HG02943 (cell line): ENCODE results near the gene ABCB8.

ENCODE experiments used
- ATAC-seq: cut with Tn5 transposase; IDR thresholded peaks from one replicate; pipeline ENCODE4 v1.9.1; 2021; ENCODE audit warnings: mild to moderate bottlenecking, low read depth, moderate library complexity; ENCODE audit not compliant: unreplicated experiment

ABCB8 gene

DNA sequence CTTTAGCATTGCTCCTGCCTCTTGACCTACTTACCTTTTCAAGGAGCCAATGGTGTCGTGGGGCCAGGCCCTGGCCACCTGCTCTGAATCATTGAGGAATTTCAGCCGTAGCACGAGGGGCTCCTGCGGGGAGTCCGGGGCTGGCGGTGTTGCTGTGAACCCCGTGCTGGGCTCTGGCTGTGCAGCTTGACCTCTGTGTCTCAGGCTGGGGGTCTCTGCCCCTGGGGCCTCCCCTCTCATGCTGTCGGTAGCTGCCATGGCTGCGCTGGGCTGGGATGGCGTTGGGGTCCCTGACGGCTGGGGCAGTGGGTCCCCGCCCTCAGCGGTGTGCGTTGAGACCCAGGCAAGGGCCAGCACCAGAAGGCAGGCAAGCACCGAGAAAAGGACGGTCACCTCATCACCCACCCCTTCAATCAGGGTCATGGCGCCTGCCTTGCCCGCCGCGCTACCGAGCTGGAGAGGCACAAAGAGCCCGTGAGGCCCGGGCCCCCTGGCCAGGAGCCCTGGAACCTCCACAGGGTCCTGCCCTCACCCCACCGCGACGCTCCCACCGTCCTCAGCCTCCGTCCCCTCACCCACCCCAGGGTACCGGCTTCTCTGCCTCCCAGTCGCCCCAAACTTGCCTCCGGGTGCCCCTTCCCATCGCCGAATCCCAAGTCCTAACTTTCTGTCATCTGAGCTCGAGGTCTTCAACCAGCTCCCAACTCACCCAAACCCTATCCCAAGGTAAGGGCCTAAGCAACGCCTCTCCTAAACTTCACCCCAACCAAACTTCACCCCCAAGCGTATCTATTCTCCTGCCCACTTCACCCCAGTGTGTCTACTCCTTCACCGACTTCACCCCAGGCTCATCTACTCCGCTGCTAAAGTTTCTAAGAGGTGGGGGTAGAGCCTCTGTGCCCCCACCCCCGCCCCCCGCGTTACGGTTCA, 54.2 kb downstream of the ABCB8 start:
- no peak for ATAC-seq

DNA sequence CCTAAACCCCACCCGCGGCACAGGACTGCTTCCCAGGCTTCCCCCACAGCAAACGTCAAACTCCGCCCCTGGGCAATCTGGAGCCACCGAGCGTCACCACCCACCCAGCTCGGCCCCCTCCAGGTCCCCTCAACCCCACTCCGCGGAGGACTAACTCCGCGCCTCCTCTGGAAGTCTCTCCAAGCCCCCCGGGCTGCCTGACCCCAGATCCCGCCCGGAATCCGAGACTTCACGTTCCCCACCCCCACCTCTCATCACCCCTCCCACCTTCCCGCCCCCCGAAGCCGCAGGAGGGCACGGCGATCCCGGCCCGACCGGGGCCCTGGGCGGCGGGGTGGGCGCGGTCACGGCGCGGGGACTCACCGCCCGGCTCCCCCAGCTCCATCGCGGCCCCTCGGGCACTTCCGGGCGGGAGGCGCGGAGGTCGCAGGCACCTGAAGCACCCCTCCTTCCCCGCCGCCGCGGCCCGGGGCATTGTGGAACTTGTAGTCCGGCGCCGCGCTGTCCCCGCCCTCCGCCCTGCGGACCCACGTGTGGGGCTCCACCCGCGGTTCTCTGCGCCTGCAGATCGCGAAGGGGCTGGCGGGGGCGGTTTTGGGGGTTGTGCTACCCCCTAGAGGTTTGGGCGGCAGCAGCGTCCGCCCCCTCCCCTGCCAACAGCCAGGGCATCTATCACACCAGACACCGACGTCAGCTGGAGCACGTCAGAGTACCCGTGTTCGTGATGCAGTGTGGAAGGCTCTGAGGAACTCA, 55.0 kb downstream of the ABCB8 start, which contains the start of gene TMUB1:
Gene TMUB1, minus strand, starts transcription at position 423 of the 753 bp plus-strand sequence. CDS start 930 bp downstream, outside the sequence.
- peak; percentile 44 for ATAC-seq

DNA sequence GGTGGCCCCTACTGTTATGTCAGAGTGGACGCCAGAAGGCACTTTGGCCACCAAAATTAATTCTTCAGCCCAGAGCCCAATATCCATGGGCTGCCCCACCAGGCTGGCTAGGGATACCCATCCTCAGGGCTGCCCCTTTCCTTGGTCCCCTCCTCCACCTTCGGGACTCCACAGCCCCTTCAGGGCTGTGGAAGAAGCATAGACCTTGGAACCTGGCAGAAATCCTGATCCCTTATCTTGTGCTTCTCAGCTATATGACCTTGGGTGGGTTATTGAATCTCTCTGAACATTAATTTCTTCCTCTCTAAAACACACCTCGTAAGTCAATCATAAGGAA, 55.5 kb downstream of the ABCB8 start:
- no peak for ATAC-seq

DNA sequence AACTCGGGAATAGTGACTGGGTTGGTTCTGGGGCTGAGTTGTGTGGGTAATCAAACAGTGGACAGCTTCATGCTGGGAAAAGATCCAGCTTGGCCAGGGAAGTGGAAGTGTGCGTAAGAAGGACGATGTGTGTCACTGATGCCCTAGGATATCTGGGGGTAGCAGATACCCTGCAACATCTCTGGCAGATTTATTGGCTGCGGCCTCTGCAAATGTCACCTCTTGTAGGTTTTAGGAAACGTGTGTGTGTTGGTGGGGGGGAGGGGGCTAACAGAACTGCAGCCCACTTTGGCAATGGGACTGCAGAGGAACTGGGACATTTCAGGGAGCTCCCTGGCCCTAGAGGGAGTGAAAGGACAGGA, 57.1 kb downstream of the ABCB8 start:
- ATAC-seq = no peak

DNA sequence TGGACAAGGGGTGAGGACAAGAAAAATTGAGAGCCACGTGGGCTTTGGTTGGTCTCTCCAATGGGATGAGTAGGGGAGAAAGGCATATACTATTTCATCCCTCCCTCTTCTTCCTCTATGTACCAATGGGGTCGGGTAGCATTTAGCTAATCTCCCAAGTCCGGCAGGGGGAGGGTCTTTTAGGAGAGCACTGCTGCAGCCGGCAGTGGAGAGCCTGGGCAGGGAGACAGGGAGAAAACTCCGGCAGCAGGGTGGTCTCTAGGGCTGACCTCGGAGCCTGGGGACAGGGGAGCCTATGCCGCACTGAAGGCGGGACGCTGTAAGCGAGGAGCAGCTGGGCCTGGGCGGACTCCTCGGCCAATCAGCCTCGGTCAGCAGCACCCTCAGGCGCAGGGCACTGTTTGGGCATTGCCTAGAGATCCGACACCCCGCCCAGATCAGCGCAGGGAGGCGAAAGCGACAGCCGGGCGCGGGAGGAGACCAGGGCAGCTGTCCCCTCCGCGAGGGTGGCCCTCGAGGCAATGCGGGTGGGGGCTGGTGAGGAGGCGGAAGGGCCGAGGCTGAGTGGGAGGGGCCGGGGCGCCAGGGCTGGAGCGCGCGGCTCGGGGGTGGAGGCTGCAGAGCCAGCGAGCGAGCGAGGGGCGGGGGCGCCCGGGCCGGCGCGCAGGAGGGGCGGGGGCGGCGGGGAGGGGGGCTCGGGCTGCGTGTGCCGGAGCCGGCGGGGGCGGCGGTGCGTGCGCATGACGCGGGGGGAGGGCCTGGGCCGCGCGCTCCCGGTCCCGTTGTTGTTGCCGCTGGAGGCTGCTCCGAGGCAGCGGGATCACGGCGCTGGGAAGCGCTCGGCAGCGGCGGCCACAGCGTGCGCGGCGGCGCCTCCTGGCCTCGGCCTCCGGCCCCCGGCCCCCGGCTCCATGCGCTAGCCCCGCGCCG, 57.7 kb downstream of the ABCB8 start, which contains the start of gene AGAP3:
Gene AGAP3, plus strand, starts transcription at position 785 of the 930 bp plus-strand sequence. CDS start 267 bp downstream, outside the sequence.
- no peak for ATAC-seq

DNA sequence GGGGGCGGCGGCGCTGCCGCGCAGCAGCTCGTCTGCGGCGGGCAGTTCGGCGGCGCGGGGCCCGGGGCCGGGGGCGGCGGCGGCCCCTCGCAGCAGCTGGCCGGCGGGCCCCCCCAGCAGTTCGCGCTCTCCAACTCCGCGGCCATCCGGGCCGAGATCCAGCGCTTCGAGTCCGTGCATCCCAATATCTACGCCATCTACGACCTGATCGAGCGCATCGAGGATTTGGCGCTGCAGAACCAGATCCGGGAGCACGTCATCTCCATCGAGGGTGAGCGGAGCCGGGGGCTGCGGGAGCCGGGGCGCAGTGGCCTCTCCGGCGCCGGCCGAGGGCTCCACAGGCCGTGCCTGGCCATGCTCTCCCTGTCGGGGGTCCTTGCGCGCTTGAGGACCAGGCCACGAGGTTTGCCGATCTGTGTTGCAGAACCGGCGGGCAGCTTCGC, 58.6 kb downstream of the ABCB8 start:
- no peak for ATAC-seq

DNA sequence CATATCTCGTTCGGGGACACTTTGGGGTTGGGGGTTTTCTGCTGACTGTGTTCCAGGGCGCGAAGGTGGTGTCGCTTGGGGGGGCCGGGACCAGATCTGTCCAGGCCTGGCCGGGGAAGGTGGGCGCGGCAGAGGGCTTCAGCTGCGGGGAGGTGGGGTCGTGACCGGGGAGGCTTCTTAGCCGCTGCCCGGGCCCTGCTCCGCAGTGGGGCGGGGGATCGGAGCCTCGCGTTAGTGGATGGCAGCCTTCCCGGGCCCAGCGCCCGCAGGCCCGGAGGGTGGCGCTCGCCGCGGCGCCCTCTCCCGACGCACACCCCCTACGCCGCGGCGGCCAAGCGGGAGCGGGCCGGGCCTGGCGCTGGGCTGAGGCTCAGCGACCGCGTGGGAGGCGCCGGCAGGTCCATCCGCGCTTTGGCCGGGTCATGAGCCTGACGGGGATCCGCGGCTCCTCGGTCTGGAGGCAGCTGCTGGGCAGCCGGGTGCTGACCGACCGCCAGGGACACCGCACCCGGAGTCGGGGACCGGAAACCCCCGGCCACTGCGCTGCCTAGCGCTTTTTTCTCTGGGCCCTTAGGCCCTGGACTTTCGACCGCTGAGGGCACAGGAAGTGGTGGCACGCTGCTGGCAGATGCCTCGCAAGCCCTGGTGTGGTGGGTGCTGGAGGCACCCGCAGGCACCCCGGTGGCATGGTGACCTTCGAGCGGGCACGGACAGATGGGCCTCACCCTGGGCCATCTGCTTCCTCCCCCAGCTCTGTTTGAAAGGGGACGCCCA, 59.2 kb downstream of the ABCB8 start:
- ATAC-seq = peak; percentile 39

DNA sequence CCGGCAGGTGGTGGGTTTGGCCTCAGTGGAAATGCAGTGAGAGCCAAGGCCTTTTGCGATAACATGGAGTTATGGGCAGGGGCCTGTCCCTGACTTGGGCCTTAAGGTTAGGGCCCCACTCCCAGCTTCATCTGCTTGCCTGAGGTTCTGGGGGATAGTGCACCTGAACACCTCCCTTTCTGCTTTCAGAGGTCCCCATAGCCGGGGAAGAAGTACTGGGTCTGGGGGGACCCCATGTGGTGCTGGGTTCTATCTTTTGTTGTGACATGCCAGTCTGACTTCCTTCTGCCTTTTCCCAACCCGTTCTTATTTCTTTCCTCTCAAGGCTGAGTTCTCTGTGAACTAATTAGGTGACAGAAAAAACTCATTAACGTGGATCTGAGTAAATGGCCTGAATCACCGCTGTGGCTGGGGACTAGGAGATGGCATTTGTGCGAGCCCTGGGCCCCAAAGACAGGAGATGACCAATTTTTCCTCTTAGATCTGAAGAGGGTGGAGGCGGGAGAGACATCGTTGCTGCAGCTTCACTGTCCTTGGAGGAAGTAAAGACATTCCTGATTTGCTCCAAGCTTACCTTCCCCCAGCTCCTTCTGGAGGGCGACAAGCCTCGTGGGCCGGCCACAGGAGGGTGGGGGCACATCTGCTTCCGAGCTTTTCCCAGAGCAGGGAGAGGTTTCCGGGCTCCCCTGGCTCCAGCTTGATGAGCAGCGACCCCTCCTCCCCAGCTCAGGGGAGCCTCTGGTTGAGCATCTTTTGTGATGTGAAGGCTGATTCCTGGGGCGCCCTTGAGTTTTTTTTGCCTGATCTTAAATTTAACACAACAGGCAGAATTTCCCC, 60.0 kb downstream of the ABCB8 start:
- no peak for ATAC-seq

DNA sequence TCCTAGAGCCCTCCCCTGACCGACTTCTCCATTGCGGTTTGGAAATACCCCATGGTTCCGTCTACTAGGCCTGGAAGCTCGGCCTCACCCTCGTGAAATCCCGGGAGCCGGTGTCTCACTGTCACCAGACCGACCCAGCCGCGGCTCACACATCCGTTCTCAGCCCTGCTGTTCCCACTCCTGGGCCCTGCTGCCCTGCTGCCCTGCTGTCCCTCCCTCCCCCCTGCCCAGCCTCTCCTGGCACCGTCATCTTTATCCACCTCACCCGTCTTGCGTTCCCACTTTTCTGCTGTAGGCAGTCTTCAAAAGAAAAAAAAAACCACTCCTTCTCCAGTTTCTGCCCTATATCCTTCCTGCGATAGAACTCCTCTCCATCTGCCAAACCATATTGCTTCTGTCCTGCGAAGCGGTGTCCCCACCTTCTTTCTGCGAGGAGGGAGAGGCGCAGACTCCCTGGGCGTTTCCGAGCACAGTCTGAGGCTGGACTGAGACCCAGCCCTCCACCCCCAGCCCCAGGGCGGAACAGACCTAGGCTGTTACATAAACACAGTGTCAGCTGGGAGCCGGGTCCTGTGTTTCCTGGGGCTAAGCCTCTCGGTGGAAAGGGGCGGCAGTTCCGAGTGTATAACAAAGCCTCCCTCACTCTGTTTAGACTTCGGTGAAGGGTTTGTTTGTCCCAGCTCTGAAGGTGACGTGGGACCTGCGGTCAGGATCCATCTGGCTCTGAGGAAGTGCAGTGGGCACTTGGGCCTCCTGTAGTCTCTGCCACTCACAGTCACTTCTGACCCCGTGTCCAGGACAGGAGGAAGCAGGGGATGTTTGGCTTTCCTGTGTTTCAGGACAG, 60.8 kb downstream of the ABCB8 start:
- ATAC-seq = no peak

DNA sequence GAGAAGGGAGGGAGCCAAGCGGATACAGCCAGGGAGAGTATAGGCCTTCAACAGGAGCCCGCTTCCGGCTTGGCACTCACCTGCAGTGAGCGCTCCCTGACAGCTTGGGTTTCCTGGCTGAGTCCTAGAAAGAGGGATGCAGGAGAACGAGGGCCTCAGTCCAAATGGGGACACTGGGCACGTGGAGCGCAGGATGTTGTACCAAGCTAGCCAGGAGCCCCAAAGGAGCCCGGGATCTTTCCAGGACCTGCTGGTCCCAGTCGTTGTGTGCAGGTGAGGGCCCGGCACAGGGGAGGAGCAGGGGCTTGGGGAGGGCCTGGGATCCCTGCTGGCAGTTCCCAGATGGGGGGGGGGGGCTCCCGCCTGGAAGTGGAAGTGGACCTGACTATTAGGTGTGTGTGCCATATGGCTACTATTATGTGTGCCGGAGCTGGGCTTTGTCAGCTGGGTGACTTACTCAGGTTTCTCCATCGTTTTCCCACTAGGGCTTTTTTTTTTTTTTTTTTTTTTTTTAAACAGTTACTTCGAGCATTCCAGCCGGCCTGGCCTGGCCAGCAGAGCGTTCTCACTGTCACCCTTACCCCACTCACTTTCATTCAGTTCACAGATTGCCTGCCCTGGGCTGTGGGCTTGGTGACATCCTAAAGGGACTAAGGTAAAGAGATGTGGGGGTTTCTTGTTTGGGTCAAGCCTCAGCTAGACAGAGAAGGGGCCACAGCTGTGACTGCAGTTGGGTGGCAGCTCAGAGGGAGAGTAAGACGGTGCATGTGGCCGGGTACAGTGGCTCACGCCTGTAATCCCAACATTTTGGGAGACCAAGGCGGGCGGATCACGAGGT, 61.9 kb downstream of the ABCB8 start:
- ATAC-seq = no peak

DNA sequence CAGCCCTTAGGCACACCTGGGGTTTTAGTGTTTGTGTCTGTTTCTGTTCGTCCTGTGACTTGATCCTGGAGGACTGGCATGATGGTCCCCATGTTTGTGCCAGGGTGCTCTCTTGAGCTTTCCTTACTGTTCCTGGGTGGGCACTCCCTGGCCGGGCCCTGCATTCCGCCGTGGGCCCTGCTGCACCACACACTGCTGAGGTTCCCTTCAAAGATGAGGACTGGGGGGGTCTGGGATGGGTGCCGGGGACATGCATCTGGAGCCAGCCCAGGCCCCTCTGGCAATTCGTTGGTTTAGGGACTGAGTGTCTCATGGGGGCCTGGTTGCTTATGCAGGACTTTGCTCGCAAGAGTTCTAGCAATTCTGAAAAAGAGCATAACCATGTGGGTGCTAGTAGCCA, 62.8 kb downstream of the ABCB8 start:
- ATAC-seq = no peak

DNA sequence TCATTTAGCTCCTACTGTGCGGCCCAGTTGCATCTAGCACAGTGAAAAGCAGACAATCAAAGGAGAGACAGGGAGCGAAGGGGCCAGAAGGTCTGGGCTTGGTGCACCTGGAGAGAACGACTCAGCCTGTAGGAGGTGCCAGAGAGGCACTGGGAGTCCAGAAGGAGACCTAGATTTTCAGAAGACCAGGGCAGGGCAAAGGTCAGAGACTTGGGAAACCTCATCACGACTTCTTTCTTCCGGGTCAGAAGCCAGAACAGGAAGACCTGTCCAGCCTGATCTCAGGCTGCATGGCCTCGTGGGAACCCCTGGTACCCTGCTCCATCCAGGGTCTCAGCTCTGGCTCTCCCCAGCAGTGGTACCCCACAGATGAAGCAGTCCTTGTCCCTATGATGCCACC, 63.2 kb downstream of the ABCB8 start:
- ATAC-seq = no peak

DNA sequence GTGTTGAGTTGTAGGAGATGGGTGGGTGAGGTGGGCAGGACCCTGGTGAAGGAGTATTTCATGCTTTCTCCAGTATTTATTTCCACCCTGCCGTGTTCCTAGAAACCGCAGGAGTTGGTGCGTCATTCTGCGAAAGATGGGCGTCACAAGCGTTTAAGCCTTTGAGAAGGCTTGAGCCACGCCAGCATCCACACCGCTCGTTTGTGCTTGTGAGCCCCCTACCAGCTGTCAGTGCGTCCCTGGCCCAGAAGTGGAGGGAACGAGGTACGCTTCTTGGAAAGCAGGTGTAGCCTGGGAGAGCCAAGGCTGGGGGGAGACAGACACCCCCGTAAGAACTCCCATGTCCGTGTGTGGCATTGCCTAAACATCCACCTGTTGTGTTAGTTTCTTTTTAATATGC, 63.7 kb downstream of the ABCB8 start:
- ATAC-seq = no peak

DNA sequence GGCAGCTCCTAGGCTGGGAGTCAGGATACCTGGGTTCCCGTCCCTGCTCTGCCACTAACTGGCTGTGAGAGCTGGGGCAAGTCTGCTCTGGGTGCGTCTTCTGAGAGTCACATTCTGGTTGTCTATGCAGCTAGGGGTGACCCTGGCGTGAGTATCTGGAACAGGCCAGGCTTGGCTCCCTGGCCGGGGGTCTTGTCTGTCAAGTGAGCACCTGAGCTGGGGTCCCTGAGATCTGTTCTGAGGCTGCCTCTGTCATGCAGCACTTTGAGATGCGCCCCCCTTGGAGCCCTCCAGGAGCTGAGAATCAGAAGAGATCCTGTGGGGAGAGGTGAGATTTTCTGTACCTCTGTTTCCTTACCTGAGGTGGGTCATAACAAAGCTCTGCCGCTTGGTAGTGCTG, 65.5 kb downstream of the ABCB8 start:
- ATAC-seq = no peak

DNA sequence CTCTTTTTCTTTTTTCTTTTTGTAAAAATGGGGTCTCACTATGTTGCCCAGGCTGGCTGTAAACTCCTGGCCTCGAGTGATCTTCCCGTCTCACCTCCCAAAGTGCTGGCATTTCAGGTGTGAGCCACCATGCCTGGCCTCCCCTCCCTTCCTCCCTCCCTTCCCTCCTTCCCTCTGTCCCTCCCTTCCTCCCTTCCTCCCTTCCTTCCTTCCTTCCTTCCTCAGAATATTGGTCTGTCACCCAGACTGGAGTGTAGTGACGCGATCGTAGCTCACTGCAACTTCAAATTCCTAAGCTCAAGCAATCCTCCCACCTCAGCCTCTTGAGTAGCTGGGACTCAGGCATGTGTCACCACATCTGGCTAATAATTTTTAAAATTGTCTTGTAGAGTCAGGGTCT, 66.4 kb downstream of the ABCB8 start:
- no peak for ATAC-seq

DNA sequence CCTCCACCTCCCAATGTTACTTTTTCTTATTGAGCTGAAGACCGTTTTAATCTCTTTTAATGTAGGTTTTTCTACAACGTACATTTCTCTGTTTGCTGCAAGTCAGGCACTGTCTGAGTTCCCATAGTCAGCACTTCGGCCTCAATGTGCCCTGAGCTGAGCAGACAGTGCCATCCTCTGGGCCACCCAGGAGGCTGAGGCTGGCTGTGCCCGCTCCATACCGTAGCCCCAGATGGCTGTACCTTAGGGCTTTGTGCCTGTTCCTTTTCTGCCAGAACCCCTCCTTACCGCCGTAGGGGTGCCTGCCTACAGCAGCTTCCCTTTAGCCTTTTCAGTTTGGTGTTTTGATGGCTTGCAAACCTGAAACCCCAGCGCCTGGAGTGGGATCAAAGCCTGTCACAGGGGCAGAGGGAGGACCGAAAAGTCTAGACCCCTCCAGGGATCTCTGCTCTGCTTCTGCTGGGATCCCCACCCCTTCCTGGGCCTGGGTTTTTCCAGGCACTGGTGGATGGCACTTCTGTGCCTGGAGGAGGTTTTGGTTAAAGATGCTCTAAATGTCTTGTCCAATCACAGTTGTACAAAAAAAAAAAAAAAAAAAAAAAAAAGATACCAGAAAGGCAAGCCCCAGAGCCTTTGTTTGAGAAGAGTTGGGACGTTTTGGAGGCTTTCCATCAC, 67.0 kb downstream of the ABCB8 start:
- ATAC-seq = no peak
